Activated CD4-positive, alpha-beta T cell treated with anti-CD3 and anti-CD28 coated beads, Interleukin-2, amount 50 U/mL, for 1 hour (primary cell): Measurements from ENCODE around the gene DIABLO.
"Not testable (repeated sequence)": the region's sequence is repeated elsewhere in the genome, so short reads cannot be mapped to it uniquely, and the experiment has no call there.

Source experiments
- DNase-seq: peaks from one replicate; pipeline ENCODE4 v3.0.0-alpha.2; 2020

The DIABLO gene

GRCh38 chr12:122225683-122226365, at the start of gene DIABLO:
DIABLO (minus strand) TSS chr12:122226052; CDS start chr12:122226014, 38 bp downstream.
- DNase-seq: peak; percentile 100

GRCh38 chr12:122275459-122275858, 49.6 kb upstream of the DIABLO start:
- no peak for DNase-seq

- peak; percentile 89 for DNase-seq
Measured at GRCh38 chr12:122266230-122266901, 40.5 kb upstream of the DIABLO start, which contains the start of gene VPS33A. VPS33A (minus strand) TSS chr12:122266494; CDS start chr12:122266408, 86 bp downstream.

- peak; percentile 50 for DNase-seq
Measured at GRCh38 chr12:122265886-122266229, 40.0 kb upstream of the DIABLO start.

GRCh38 chr12:122265476-122265875, 39.6 kb upstream of the DIABLO start:
- DNase-seq: no peak

- DNase-seq: not testable (repeated sequence)
Measured at GRCh38 chr12:122260735-122261134, 34.9 kb upstream of the DIABLO start.

- DNase-seq: not testable (repeated sequence)
Measured at GRCh38 chr12:122258939-122259338, 33.1 kb upstream of the DIABLO start.

- not testable (repeated sequence) for DNase-seq
Measured at GRCh38 chr12:122258462-122258861, 32.6 kb upstream of the DIABLO start.

GRCh38 chr12:122250536-122250935, 24.7 kb upstream of the DIABLO start:
- no peak for DNase-seq

- no peak for DNase-seq
Measured at GRCh38 chr12:122250047-122250446, 24.2 kb upstream of the DIABLO start.

- no peak for DNase-seq
Measured at GRCh38 chr12:122245553-122245952, 19.7 kb upstream of the DIABLO start.

- no peak for DNase-seq
Measured at GRCh38 chr12:122244565-122245371, 18.9 kb upstream of the DIABLO start.

GRCh38 chr12:122243965-122244364, 18.1 kb upstream of the DIABLO start:
- DNase-seq: no peak

GRCh38 chr12:122238861-122239260, 13.0 kb upstream of the DIABLO start:
- DNase-seq: no peak

- no peak for DNase-seq
Measured at GRCh38 chr12:122235741-122236140, 9.9 kb upstream of the DIABLO start.

- DNase-seq: no peak
Measured at GRCh38 chr12:122232691-122233090, 6.8 kb upstream of the DIABLO start.

- DNase-seq: no peak
Measured at GRCh38 chr12:122230798-122231197, 4.9 kb upstream of the DIABLO start.

- DNase-seq: no peak
Measured at GRCh38 chr12:122228092-122228491, 2.2 kb upstream of the DIABLO start.

GRCh38 chr12:122227341-122227740, 1.5 kb upstream of the DIABLO start:
- peak; percentile 8 for DNase-seq

- DNase-seq: peak; percentile 5
Measured at GRCh38 chr12:122226366-122227125, 694 bp upstream of the DIABLO start.

- DNase-seq: no peak
Measured at GRCh38 chr12:122216445-122216844, 9.4 kb downstream of the DIABLO start.

- no peak for DNase-seq
Measured at GRCh38 chr12:122215771-122216170, 10.1 kb downstream of the DIABLO start.
